Tibial nerve (tissue), 4 donors: ENCODE results near the gene GAPDH. TPM values are rescaled to one million over a fixed set of nuclear protein-coding genes. Genes with fewer than 3 reads are reported as not detected.

Experiments
- DNase-seq, 2 donors: peaks; one replicate each; pipeline ENCODE4 v3.0.0-alpha.2; 2019; ENCODE audit warnings: low spot score in 2 of 2
- H3K27ac ChIP-seq, 4 donors: fragments of 200-600 bp; sonication (generic) in 3 of 4; one replicate each; pipeline ENCODE4 v1.5.1; 2017 to 2019; ENCODE audit warnings: mild to moderate bottlenecking in 1 of 4
- H3K27me3 ChIP-seq, 2 donors: fragments of 200-600 bp; sonication (generic) in 1 of 2; one replicate each; pipeline versions ENCODE4 v1.5.1 to v1.6.0; 2017 to 2019
- H3K36me3 ChIP-seq, 3 donors: fragments of 200-600 bp; sonication (generic); one replicate each; pipeline ENCODE4 v1.5.1; 2018 to 2019
- H3K4me1 ChIP-seq, 4 donors: fragments of 200-600 bp; sonication (generic) in 3 of 4; one replicate each; pipeline ENCODE4 v1.5.1; 2017 to 2019
- H3K4me3 ChIP-seq, 4 donors: fragments of 200-600 bp; sonication (generic) in 3 of 4; one replicate each; pipeline ENCODE4 v1.5.1; 2017 to 2019; ENCODE audit warnings: mild to moderate bottlenecking in 1 of 4, moderate library complexity in 1 of 4
- H3K9me3 ChIP-seq, 4 donors: fragments of 200-600 bp; sonication (generic) in 3 of 4; one replicate each; pipeline ENCODE4 v1.5.1; 2017 to 2019
- EP300 ChIP-seq, 2 donors: sonication (generic); formaldehyde crosslinking; IDR thresholded peaks; one replicate each; pipeline ENCODE4 v1.6.1; 2017; ENCODE audit warnings: antibody characterized with exemption in 2 of 2, mild to moderate bottlenecking in 1 of 2
- POLR2A ChIP-seq, 2 donors: fragments of 450-650 bp; IDR thresholded peaks; one replicate each; pipeline ENCODE4 v1.6.1; 2017; ENCODE audit warnings: antibody characterized with exemption in 2 of 2, mild to moderate bottlenecking in 2 of 2, moderate library complexity in 2 of 2
- WGBS, 2 donors: methylation state at CpG; one replicate each; pipeline ENCODE4 v1.1.5; 2018; 5-methylcytosine and 5-hydroxymethylcytosine counted together
- total RNA-seq, 4 donors: library from RNA; depleted of rRNA; stranded (reverse); fragments of >200 nt; gene quantifications; one replicate each; pipeline ENCODE4 v1.1.0, GENCODE V29; 2016
- TF ChIP-seq, protein P1 (sequence below), 5 experiments: fragments of 200-600 bp in 3 of 5; fragments of 450-650 bp in 2 of 5; sonication (generic) in 3 of 5; IDR thresholded peaks; one replicate each; pipeline ENCODE4 v1.5.1; 2016 to 2019; ENCODE audit warnings: antibody characterized with exemption in 5 of 5, mild to moderate bottlenecking in 3 of 5, moderate library complexity in 2 of 5

GAPDH gene
- total RNA-seq, 4 donors from 2014 or later: 1,360 to 2,316 (median 1,728) TPM

DNA sequence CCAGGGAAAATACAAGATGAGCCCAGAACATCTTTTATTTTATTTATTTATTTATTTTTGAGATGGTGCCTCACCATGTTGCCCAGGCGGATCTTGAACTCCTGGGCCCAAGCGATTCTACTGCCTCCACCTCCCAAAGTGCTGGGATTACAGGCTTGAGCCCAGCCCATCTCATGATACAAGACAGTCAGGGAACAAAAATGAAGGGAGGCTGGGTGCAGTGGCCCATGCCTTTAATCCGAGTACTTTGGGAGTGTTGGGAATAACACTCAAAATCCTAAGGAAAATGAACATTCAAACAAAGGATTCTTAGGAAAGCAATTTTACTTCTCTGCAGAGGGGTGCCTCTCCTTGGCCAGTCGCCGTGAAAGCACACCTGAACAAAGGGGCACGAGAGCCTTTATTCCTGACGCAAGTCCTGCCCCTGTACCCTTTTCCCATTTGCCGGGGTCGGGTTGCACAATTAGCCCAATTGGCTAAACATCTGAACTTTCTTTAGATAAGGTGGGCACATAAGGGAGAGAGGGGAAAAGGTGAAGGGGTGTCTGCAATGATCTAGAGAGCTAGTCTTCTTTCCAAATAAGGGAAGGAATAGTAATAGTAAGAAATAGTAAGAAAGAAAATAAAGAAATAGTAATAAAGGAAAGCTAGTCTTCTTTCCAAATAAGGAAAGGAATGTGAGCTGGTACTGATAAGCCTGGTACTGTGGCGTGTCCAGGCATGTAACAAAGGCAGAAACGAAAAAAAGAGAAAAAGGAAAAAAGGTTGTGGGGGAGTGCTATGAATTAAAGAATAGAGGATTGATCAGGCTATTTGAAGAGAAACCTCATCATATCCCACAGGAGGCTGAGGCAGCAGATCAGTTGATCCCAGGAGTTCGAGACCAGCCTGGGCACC, 27.0 kb upstream of the GAPDH start:
- Histone ChIP-seq H3K4me3 (no peak overlapping the region), H3K27me3 (no peaks in the 10 kb centered on the region), H3K36me3 (peaks cover 0 to 45% (median 0%) of the 10 kb centered on the region in 3 donors), H3K27ac (no peak overlapping the region), H3K4me1 (no peaks in the 10 kb centered on the region), H3K9me3 (no peaks in the 10 kb centered on the region)
- WGBS, 2 donors: 81 to 84% methylated on average over 12 of the region's 12 CpGs
- no peak for DNase-seq
- no peak for TF ChIP-seq POLR2A (IDR thresholded peaks at IDR 0.05)
- TF ChIP-seq, protein P1, sequence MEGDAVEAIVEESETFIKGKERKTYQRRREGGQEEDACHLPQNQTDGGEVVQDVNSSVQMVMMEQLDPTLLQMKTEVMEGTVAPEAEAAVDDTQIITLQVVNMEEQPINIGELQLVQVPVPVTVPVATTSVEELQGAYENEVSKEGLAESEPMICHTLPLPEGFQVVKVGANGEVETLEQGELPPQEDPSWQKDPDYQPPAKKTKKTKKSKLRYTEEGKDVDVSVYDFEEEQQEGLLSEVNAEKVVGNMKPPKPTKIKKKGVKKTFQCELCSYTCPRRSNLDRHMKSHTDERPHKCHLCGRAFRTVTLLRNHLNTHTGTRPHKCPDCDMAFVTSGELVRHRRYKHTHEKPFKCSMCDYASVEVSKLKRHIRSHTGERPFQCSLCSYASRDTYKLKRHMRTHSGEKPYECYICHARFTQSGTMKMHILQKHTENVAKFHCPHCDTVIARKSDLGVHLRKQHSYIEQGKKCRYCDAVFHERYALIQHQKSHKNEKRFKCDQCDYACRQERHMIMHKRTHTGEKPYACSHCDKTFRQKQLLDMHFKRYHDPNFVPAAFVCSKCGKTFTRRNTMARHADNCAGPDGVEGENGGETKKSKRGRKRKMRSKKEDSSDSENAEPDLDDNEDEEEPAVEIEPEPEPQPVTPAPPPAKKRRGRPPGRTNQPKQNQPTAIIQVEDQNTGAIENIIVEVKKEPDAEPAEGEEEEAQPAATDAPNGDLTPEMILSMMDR (IDR thresholded peaks at IDR 0.05): no peak
- no peak for TF ChIP-seq EP300 (IDR thresholded peaks at IDR 0.05)

DNA sequence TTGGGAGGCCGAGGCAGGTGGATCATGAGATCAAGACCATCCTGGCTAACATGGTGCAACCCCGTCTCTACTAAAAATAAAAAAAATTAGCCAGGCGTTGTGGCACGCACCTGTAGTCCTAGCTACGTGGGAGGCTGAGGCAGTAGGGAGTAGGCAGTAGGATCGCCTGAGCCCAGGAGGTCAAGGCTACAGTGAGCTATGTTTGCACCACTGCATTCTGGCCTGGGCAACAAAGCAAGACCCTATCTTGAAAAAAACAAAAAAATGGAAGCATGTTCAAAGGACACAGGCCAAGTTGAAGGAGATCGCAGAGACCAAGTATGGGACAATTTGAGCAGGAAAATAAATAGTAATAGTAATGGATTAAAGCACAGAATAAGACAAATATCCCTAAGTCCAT, 26.2 kb upstream of the GAPDH start:
- Histone ChIP-seq H3K9me3 (no peaks in the 10 kb centered on the region), H3K4me1 (no peaks in the 10 kb centered on the region), H3K27me3 (no peaks in the 10 kb centered on the region), H3K27ac (no peak overlapping the region), H3K4me3 (no peak overlapping the region), H3K36me3 (peaks cover 0 to 52% (median 4%) of the 10 kb centered on the region in 3 donors)
- no peak for DNase-seq
- 81 to 83% methylated on average over 7 of the region's 7 CpGs for WGBS, 2 donors
- no peak for TF ChIP-seq EP300 (IDR thresholded peaks at IDR 0.05)
- TF ChIP-seq, protein P1 (IDR thresholded peaks at IDR 0.05): no peak
- TF ChIP-seq POLR2A (IDR thresholded peaks at IDR 0.05): no peak

DNA sequence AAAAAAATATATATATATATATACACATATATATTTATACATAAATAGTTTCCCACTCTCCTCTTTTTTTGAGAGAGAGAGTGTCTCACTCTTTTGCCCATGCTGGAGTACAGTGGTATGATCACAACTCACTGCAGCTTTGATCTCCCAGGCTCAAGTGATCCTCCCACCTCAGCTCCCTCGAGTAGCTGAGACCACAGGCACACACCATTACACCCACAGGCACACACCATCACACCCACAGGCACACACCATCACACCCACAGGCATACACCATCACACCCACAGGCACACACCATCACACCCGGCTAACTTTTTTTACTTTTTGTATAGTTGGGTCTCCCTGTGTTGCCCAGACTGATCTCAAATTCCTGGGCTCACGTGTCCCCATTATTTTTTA, 14.1 kb upstream of the GAPDH start:
- 78 to 88% methylated on average over 3 of the region's 3 CpGs for WGBS, 2 donors
- no peak for DNase-seq
- H3K36me3 ChIP-seq: peaks cover 5 to 99% (median 28%) of the 10 kb centered on the region in 3 donors
- no peak overlapping the region for H3K27ac ChIP-seq
- no peaks in the 10 kb centered on the region for H3K9me3 ChIP-seq
- H3K4me3 ChIP-seq: no peak overlapping the region
- no peaks in the 10 kb centered on the region for H3K27me3 ChIP-seq
- no peaks in the 10 kb centered on the region for H3K4me1 ChIP-seq
- no peak for TF ChIP-seq EP300 (IDR thresholded peaks at IDR 0.05)

DNA sequence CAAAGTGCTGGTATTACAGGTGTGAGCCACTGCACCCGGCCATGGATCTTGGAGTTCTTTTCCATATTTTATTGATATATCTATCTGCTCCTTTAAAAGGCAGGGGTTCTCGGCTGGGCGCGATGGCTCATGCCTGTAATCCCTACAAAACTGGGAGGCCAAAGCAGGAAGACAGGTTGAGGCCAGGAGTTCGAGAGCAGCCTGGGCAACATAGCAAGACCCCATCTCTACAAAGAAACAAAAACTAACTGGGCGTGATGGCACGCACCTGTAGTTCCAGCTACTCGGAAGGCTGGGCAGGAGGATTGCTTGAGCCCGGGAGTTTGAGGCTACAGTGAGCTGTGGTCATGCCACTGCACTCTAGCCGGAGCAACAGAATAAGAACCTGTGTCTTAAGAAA, 12.1 kb upstream of the GAPDH start:
- Histone ChIP-seq H3K4me1 (no peaks in the 10 kb centered on the region), H3K27ac (no peak overlapping the region), H3K36me3 (peaks cover 5 to 99% (median 38%) of the 10 kb centered on the region in 3 donors), H3K9me3 (no peaks in the 10 kb centered on the region), H3K4me3 (no peak overlapping the region), H3K27me3 (no peaks in the 10 kb centered on the region)
- DNase-seq: no peak
- TF ChIP-seq EP300 (IDR thresholded peaks at IDR 0.05): no peak
- no peak for TF ChIP-seq POLR2A (IDR thresholded peaks at IDR 0.05)
- TF ChIP-seq, protein P1 (IDR thresholded peaks at IDR 0.05): no peak
- 82 to 83% methylated on average over 10 of the region's 10 CpGs for WGBS, 2 donors

DNA sequence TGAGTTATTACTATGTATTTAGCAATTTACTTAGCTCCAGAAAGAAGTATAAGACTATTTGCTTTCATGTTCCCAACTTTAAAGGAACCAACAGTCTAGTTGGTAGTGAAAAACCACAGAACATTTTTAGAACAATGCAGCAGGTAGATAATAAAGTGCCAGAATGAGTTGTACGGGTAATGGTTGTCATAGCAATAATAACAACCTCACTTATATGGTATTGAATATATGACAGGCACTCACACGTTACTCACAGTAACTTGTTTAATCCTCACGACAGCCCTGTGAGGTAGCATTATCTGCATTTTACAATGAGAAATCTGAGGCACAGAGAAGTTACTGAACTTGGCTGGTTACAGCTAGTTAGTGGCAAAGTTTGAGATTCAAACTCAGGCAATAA, 10.6 kb upstream of the GAPDH start:
- Histone ChIP-seq H3K27me3 (no peaks in the 10 kb centered on the region), H3K36me3 (peaks cover 5 to 99% (median 42%) of the 10 kb centered on the region in 3 donors)

More for the DNA sequence above, 10.6 kb upstream of the GAPDH start:
- DNase-seq: no peak
- WGBS, 2 donors: 85 to 86% methylated on average over 3 of the region's 3 CpGs
- H3K27ac ChIP-seq: no peak overlapping the region
- TF ChIP-seq, protein P1 (IDR thresholded peaks at IDR 0.05): no peak
- TF ChIP-seq EP300 (IDR thresholded peaks at IDR 0.05) (no peak), POLR2A (IDR thresholded peaks at IDR 0.05) (no peak)
- no peaks in the 10 kb centered on the region for H3K9me3 ChIP-seq
- no peaks in the 10 kb centered on the region for H3K4me1 ChIP-seq
- H3K4me3 ChIP-seq: no peak overlapping the region
